Neural cell (in vitro differentiated cells): Measurements from ENCODE around the gene CORO2A.

Experiments
- EZH2 ChIP-seq: fragments of 200-600, 300-800 bp; shearing (Covaris generic), sonication (generic); IDR thresholded peaks from 2 replicates; pipeline ENCODE4 v1.6.1; 2014; ENCODE audit warnings: antibody characterized with exemption, low read length, borderline replicate concordance, mild to moderate bottlenecking; ENCODE audit not compliant: insufficient read depth, poor library complexity, severe bottlenecking
- MXI1 ChIP-seq: fragments of 450-650 bp; conservative IDR thresholded peaks from 2 replicates; pipeline ENCODE4 v1.6.1; 2014; ENCODE audit warnings: antibody characterized with exemption, mild to moderate bottlenecking; ENCODE audit not compliant: poor library complexity, severe bottlenecking
- POLR2AphosphoS5 ChIP-seq: IDR thresholded peaks from 2 replicates; pipeline ENCODE4 v1.6.1; 2012
- RAD21 ChIP-seq: fragments of 450-650 bp; conservative IDR thresholded peaks from 2 replicates; pipeline ENCODE4 v1.6.1; 2014; ENCODE audit warnings: antibody characterized with exemption, mild to moderate bottlenecking, moderate library complexity
- SMC3 ChIP-seq: fragments of 450-650 bp; conservative IDR thresholded peaks from 2 replicates; pipeline ENCODE4 v1.6.1; 2014; ENCODE audit warnings: antibody characterized with exemption, mild to moderate bottlenecking, moderate library complexity; ENCODE audit not compliant: poor library complexity
- TF ChIP-seq, protein P1 (sequence below): fragments of 450-650 bp; IDR thresholded peaks from 2 replicates; pipeline ENCODE4 v1.5.1; 2014; ENCODE audit warnings: antibody characterized with exemption, mild to moderate bottlenecking, moderate library complexity; ENCODE audit not compliant: poor library complexity, severe bottlenecking

DNA sequence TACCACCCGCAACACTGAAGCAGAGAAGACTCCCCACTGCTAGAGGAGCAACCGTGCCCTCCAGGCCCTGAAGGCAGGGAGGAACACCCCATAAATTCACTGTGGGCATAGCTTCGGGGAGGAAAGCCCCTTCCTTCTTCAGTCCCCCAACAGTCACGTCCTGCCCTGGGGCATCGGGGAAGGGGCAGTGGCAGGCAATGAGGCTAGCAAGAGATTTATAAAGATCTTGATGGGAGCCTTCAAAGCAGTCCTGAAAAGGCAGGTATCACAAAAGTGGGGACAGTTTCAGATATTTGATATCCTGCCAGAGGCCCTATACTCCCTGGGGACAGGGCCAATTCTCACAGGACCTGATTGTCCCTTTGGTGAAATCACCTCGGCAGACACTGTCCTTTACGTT lies 56.5 kb downstream of the CORO2A start:
- no peak for TF ChIP-seq POLR2AphosphoS5
- TF ChIP-seq, protein P1, sequence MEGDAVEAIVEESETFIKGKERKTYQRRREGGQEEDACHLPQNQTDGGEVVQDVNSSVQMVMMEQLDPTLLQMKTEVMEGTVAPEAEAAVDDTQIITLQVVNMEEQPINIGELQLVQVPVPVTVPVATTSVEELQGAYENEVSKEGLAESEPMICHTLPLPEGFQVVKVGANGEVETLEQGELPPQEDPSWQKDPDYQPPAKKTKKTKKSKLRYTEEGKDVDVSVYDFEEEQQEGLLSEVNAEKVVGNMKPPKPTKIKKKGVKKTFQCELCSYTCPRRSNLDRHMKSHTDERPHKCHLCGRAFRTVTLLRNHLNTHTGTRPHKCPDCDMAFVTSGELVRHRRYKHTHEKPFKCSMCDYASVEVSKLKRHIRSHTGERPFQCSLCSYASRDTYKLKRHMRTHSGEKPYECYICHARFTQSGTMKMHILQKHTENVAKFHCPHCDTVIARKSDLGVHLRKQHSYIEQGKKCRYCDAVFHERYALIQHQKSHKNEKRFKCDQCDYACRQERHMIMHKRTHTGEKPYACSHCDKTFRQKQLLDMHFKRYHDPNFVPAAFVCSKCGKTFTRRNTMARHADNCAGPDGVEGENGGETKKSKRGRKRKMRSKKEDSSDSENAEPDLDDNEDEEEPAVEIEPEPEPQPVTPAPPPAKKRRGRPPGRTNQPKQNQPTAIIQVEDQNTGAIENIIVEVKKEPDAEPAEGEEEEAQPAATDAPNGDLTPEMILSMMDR: no peak
- TF ChIP-seq RAD21: no peak
- TF ChIP-seq MXI1: no peak
- TF ChIP-seq SMC3: no peak
- TF ChIP-seq EZH2: no peak
